K562 treated with DMSO at 1 percent for 48 hours (cell line): ENCODE data around the gene HNRNPCL2. TPM values are rescaled to one million over a fixed set of nuclear protein-coding genes. Genes with fewer than 3 reads are reported as not detected.

ENCODE experiments used
- total RNA-seq: library from RNA; unstranded; fragments of 300-600 nt; gene quantifications from 2 replicates; pipeline ENCODE4 v1.2.3, GENCODE V29; 2022; ENCODE audit warnings: low replicate concordance; ENCODE audit errors: extremely low read depth

The HNRNPCL2 gene
- not detected in 2 replicates for total RNA-seq

DNA sequence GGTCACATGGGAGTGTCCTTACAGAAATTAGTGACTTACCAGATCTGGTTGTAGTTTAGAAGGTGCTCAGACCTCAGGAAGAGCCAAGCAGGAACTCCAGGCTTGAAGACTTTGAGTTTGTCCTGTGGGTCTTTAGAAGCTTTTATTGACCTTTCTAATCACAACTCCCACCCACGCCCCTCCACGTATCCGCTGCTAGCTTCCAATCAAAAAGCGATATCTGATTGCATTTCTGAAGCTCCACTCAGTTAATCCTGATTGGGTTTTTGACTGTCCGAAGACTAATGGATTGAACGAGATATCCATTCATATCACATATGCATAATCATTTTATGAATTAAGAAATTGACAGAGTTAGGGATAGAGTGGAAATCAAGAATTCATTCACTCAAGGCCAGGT lies at the start of gene HNRNPCL2:
TSS of gene HNRNPCL2 (minus strand) at position 101 of the 400 bp plus-strand sequence. CDS start 454 bp downstream, outside the sequence.

GRCh38 chr1:13165531-13165930 lies 48.9 kb upstream of the HNRNPCL2 start, which contains the start of gene HNRNPCL4:
TSS of gene HNRNPCL4 (minus strand) at chr1:13165631. CDS start at chr1:13165467, 164 bp downstream.

DNA sequence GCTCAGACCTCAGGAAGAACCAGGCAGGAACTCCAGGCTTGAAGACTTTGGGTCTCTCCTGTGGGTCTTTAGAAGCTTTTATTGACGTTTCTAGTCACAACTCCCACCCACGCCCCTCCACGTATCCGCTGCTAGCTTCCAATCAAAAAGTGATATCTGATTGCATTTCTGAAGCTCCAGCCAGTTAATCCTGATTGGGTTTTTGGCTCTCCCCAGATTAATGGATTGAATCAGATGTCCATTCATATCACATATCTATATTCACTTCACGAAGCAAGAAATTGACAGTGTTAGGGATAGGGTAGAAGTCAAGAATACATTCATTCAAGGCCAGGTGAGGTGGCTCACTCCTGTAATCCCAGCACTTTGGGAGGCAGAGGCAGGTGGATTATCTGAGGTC lies 39.3 kb upstream of the HNRNPCL2 start, which contains the start of gene PRAMEF26:
TSS of gene PRAMEF26 (minus strand) at position 101 of the 400 bp plus-strand sequence. CDS start 2,914 bp downstream, outside the sequence.

GRCh38 chr1:13070474-13070873 lies 46.2 kb downstream of the HNRNPCL2 start, which contains the start of gene PRAMEF25:
TSS of gene PRAMEF25 (plus strand) at chr1:13070774. CDS start at chr1:13073694, 2,920 bp downstream.

Other genes with a start within 250 kb of the HNRNPCL2 start
- not detected in 2 replicates for gene PRAMEF4, start 230.7 kb downstream of the HNRNPCL2 start, total RNA-seq
- gene PRAMEF10, start 218.6 kb downstream of the HNRNPCL2 start, total RNA-seq = not detected in 2 replicates
- gene PRAMEF7, start 200.2 kb downstream of the HNRNPCL2 start, total RNA-seq = not detected in 2 replicates
- gene PRAMEF6, start 169.3 kb downstream of the HNRNPCL2 start, total RNA-seq = not detected in 2 replicates
- not detected in 2 replicates for gene PRAMEF27, start 60.3 kb downstream of the HNRNPCL2 start, total RNA-seq
- gene HNRNPCL3, start 56.1 kb downstream of the HNRNPCL2 start, total RNA-seq = not detected in 2 replicates
- gene PRAMEF25, start 46.1 kb downstream of the HNRNPCL2 start, total RNA-seq = not detected in 2 replicates
- not detected in 2 replicates for gene PRAMEF26, start 39.2 kb upstream of the HNRNPCL2 start, total RNA-seq
- not detected in 2 replicates for gene HNRNPCL4, start 48.8 kb upstream of the HNRNPCL2 start, total RNA-seq
- gene PRAMEF9, start 55.0 kb upstream of the HNRNPCL2 start, total RNA-seq = not detected in 2 replicates
- not detected in 2 replicates for gene PRAMEF13, start 84.6 kb upstream of the HNRNPCL2 start, total RNA-seq
- gene PRAMEF18, start 109.3 kb upstream of the HNRNPCL2 start, total RNA-seq = not detected in 2 replicates
- gene PRAMEF5, start 137.3 kb upstream of the HNRNPCL2 start, total RNA-seq = not detected in 2 replicates
- gene PRAMEF8, start 168.3 kb upstream of the HNRNPCL2 start, total RNA-seq = not detected in 2 replicates
- gene PRAMEF33, start 186.7 kb upstream of the HNRNPCL2 start, total RNA-seq = not detected in 2 replicates
- not detected in 2 replicates for gene PRAMEF15, start 198.7 kb upstream of the HNRNPCL2 start, total RNA-seq
- not detected in 2 replicates for gene PRAMEF14, start 230.3 kb upstream of the HNRNPCL2 start, total RNA-seq